Activated effector memory CD4-positive, alpha-beta T cell treated with anti-CD3 and anti-CD28 coated beads, Interleukin-2, amount 50 U/mL, for 16 hours (primary cell): Measurements from ENCODE around the gene PRR13.
A peak's percentile ranks its signal among the peaks of the same experiment; 100 is the strongest.
"Not testable (repeated sequence)": the region's sequence is repeated elsewhere in the genome, so short reads cannot be mapped to it uniquely, and the experiment has no call there.

Experiments
- DNase-seq: peaks from one replicate; pipeline ENCODE4 v3.0.0-alpha.2; 2020

PRR13 gene

GRCh38 chr12:53474077-53474476, 32.5 kb downstream of the PRR13 start:
- DNase-seq = no peak

GRCh38 chr12:53474819-53475218, 33.3 kb downstream of the PRR13 start:
- no peak for DNase-seq

- DNase-seq = no peak
Measured at GRCh38 chr12:53476769-53477209, 35.3 kb downstream of the PRR13 start.

GRCh38 chr12:53478865-53479264, 37.3 kb downstream of the PRR13 start:
- no peak for DNase-seq

- no peak for DNase-seq
Measured at GRCh38 chr12:53479331-53479730, 37.8 kb downstream of the PRR13 start.

- DNase-seq = no peak
Measured at GRCh38 chr12:53480491-53481442, 39.2 kb downstream of the PRR13 start.

- DNase-seq = not testable (repeated sequence)
Measured at GRCh38 chr12:53481458-53481857, 39.9 kb downstream of the PRR13 start.

- no peak for DNase-seq
Measured at GRCh38 chr12:53481939-53482586, 40.5 kb downstream of the PRR13 start.

GRCh38 chr12:53482626-53483168, 41.2 kb downstream of the PRR13 start:
- DNase-seq = no peak

- DNase-seq = no peak
Measured at GRCh38 chr12:53483225-53483978, 41.9 kb downstream of the PRR13 start.

- DNase-seq = no peak
Measured at GRCh38 chr12:53483979-53484377, 42.4 kb downstream of the PRR13 start.

- no peak for DNase-seq
Measured at GRCh38 chr12:53484686-53485575, 43.4 kb downstream of the PRR13 start.

- no peak for DNase-seq
Measured at GRCh38 chr12:53485955-53486735, 44.6 kb downstream of the PRR13 start.

- DNase-seq = no peak
Measured at GRCh38 chr12:53486736-53487487, 45.4 kb downstream of the PRR13 start.

- DNase-seq = no peak
Measured at GRCh38 chr12:53489242-53489864, 47.8 kb downstream of the PRR13 start.

- DNase-seq = no peak
Measured at GRCh38 chr12:53492188-53492587, 50.7 kb downstream of the PRR13 start.

GRCh38 chr12:53492830-53493609, 51.5 kb downstream of the PRR13 start:
- DNase-seq = peak; percentile 96

GRCh38 chr12:53493610-53494391, 52.3 kb downstream of the PRR13 start:
- DNase-seq = no peak
